Lung (tissue), 12 donors: ENCODE measurements around the gene PCSK6. TPM values are rescaled to one million over a fixed set of nuclear protein-coding genes. Genes with fewer than 3 reads are reported as not detected.

Source experiments
- ATAC-seq: fragments of 200-7000 bp; cut with Tn5 transposase; one replicate; pipeline ENCODE4 v1.9.1; 2020; ENCODE audit warnings: moderate number of reproducible peaks; ENCODE audit not compliant: insufficient read depth, low FRiP score
- DNase-seq, 3 donors: peaks; one replicate each; pipeline ENCODE4 v3.0.0-alpha.2; 2013 to 2017
- H3K27ac ChIP-seq, 2 donors: one replicate each; pipeline ENCODE4 v1.5.1; 2013; ENCODE audit warnings: mild to moderate bottlenecking in 2 of 2, moderate library complexity in 2 of 2, control low read depth in 1 of 2, inconsistent platforms in 1 of 2, low read depth in 1 of 2, low read length in 1 of 2
- H3K27me3 ChIP-seq, 3 donors: one replicate each; pipeline ENCODE4 v1.5.1; 2013; ENCODE audit warnings: low read length in 2 of 3; ENCODE audit not compliant: control insufficient read depth in 3 of 3, insufficient read depth in 3 of 3
- H3K36me3 ChIP-seq, 4 donors: one replicate each; pipeline ENCODE4 v1.5.1; 2013; ENCODE audit warnings: low read length in 4 of 4, mild to moderate bottlenecking in 1 of 4, moderate library complexity in 1 of 4; ENCODE audit not compliant: control insufficient read depth in 4 of 4, insufficient read depth in 4 of 4
- H3K4me1 ChIP-seq, 5 donors: one replicate each; pipeline ENCODE4 v1.5.1; 2013; ENCODE audit warnings: low read length in 5 of 5, mild to moderate bottlenecking in 2 of 5, moderate library complexity in 1 of 5; ENCODE audit not compliant: control insufficient read depth in 5 of 5, insufficient read depth in 5 of 5
- H3K4me3 ChIP-seq: one replicate; pipeline ENCODE4 v1.5.1; 2013; ENCODE audit warnings: mild to moderate bottlenecking, control low read depth, moderate library complexity
- H3K9ac ChIP-seq, 2 donors: one replicate each; pipeline ENCODE4 v1.5.1; 2013; ENCODE audit warnings: low read length in 2 of 2, control low read depth in 1 of 2; ENCODE audit not compliant: insufficient read depth in 1 of 2
- H3K9me3 ChIP-seq, 4 donors: one replicate each; pipeline ENCODE4 v1.5.1; 2013; ENCODE audit warnings: low read length in 3 of 4, mild to moderate bottlenecking in 1 of 4, moderate library complexity in 1 of 4; ENCODE audit not compliant: control insufficient read depth in 4 of 4, insufficient read depth in 3 of 4
- CTCF ChIP-seq: IDR thresholded peaks from 2 replicates; pipeline ENCODE4 v1.5.1; 2012; ENCODE audit warnings: mild to moderate bottlenecking; ENCODE audit errors: control extremely low read depth, extremely low read depth
- WGBS, 2 donors: extraction: QIAGEN DNeasy Blood & Tissue Kit; methylation state at CpG; one replicate each; pipeline ENCODE4 v1.1.7; 2013; 5-methylcytosine and 5-hydroxymethylcytosine counted together
- polyA plus RNA-seq, 2 donors: library from polyadenylated mRNA; stranded (reverse); fragments of 200-250 nt; gene quantifications; one replicate each; pipeline ENCODE4 v1.2.1, GENCODE V29; 2013
- total RNA-seq, 2 donors: library from RNA; depleted of rRNA in 1 of 2; stranded (reverse); fragments of >200 nt in 1 of 2; gene quantifications; one replicate each; pipeline ENCODE4 v1.2.1, GENCODE V29; 2014 to 2021
- donor health status: control.
- donor health status: control.
- donor health status: Bipolar disorder and iron deficiency.
- donor health status: healthy.
- donor health status: DM: yes; HTN: yes; CAD: no.

Gene PCSK6
- total and polyA plus RNA-seq, 4 donors: 4.6 to 41.0 (median 8.4) TPM

GRCh38 chr15:101396484-101397261, 92.8 kb downstream of the PCSK6 start:
- no peak overlapping the region for H3K9ac ChIP-seq
- H3K27ac ChIP-seq: no peak overlapping the region
- WGBS, 2 donors: 84 to 89% methylated on average over 19 of the region's 19 CpGs
- no peak for DNase-seq
- H3K9me3 ChIP-seq: peaks cover 0 to 3% (median 0%) of the 10 kb centered on the region in 4 donors
- TF ChIP-seq CTCF: no peak
- H3K36me3 ChIP-seq: no peaks in the 10 kb centered on the region
- H3K27me3 ChIP-seq: no peaks in the 10 kb centered on the region
- ATAC-seq: no peak
- no peak overlapping the region for H3K4me3 ChIP-seq
- H3K4me1 ChIP-seq: no peaks in the 10 kb centered on the region

GRCh38 chr15:101394654-101395053, 94.9 kb downstream of the PCSK6 start:
- ATAC-seq (no peak), DNase-seq (peak in 1 of 3 donors; percentile 29)
- no peak for TF ChIP-seq CTCF
- Histone ChIP-seq H3K4me3 (no peak overlapping the region), H3K9me3 (no peaks in the 10 kb centered on the region), H3K9ac (no peak overlapping the region), H3K36me3 (peaks cover 0 to 2% (median 0%) of the 10 kb centered on the region in 4 donors), H3K27me3 (no peaks in the 10 kb centered on the region), H3K4me1 (no peaks in the 10 kb centered on the region), H3K27ac (no peak overlapping the region)
- 81 to 93% methylated on average over 11 of the region's 11 CpGs for WGBS, 2 donors

- H3K36me3 ChIP-seq: peaks cover 0 to 2% (median 0%) of the 10 kb centered on the region in 4 donors
- TF ChIP-seq CTCF: no peak
- H3K9ac ChIP-seq: no peak overlapping the region
- DNase-seq (no peak), ATAC-seq (no peak)
- no peak overlapping the region for H3K4me3 ChIP-seq
- H3K9me3 ChIP-seq: no peaks in the 10 kb centered on the region
- H3K27ac ChIP-seq: no peak overlapping the region
- no peaks in the 10 kb centered on the region for H3K4me1 ChIP-seq
- no peaks in the 10 kb centered on the region for H3K27me3 ChIP-seq
- 89 to 92% methylated on average over 12 of the region's 12 CpGs for WGBS, 2 donors
Observed at GRCh38 chr15:101394056-101394630, 95.4 kb downstream of the PCSK6 start.
